ENCODE data around the gene MBOAT1. TPM values are rescaled to one million over a fixed set of nuclear protein-coding genes. Genes with fewer than 3 reads are reported as not detected.
"Not testable (repeated sequence)": the region's sequence is repeated elsewhere in the genome, so short reads cannot be mapped to it uniquely, and the experiment has no call there.

The MBOAT1 gene
- total and polyA plus RNA-seq, 4 experiments from 2014 or later = 0.49 to 24.6 (median 12.5) TPM

- no peaks in the 10 kb centered on the region for H3K4me1 ChIP-seq (ENCODE audit: insufficient read depth, low read length)
- no peaks in the 10 kb centered on the region for H3K27me3 Mint-ChIP-seq
- no peak for DNase-seq
- ChIA-PET CTCF (ENCODE audit: partially characterized antibody) (interaction anchor here (1.7 to 2.4 kb wide), 2 partner anchors 26 to 29 kb away, joined by 4 to 6 read pairs; no protein-coding TSS in a partner anchor), POLR2A (ENCODE audit: partially characterized antibody) (no interaction called here)
- no peak overlapping the region for H3K4me3 ChIP-seq (ENCODE audit: low read length in 2 of 2)
- H3K27me3 ChIP-seq (ENCODE audit: insufficient read depth, low read length) = no peaks in the 10 kb centered on the region
- peaks cover 27 to 30% of the 10 kb centered on the region in 2 donors for H3K36me3 Mint-ChIP-seq
- H3K9me3 ChIP-seq (ENCODE audit: control insufficient read depth in 1 of 2, low read length in 2 of 2) = no peaks in the 10 kb centered on the region
- H3K36me3 ChIP-seq (ENCODE audit: insufficient read depth, low read length) = no peaks in the 10 kb centered on the region
- intact Hi-C loops (cut with micrococcal nuclease) = no loop called here
- H3K4me1 Mint-ChIP-seq = peaks cover 4 to 9% (median 9%) of the 10 kb centered on the region in 4 donors
- no peak overlapping the region for H3K4me3 Mint-ChIP-seq
- no peaks in the 10 kb centered on the region for H3K9me3 Mint-ChIP-seq
- no peak overlapping the region for H3K27ac Mint-ChIP-seq
- H3K27ac ChIP-seq (ENCODE audit: low read depth, low read length) = no peak overlapping the region
Observed at GRCh38 chr6:20153194-20153593, 59.1 kb downstream of the MBOAT1 start.

GRCh38 chr6:20148433-20148832 is 63.8 kb downstream of the MBOAT1 start:
- Histone ChIP-seq H3K27ac (ENCODE audit: low read depth, low read length) (no peak overlapping the region), H3K9me3 (ENCODE audit: control insufficient read depth in 1 of 2, low read length in 2 of 2) (no peaks in the 10 kb centered on the region), H3K27me3 (ENCODE audit: insufficient read depth, low read length) (no peaks in the 10 kb centered on the region), H3K4me1 (ENCODE audit: insufficient read depth, low read length) (no peaks in the 10 kb centered on the region), H3K4me3 (ENCODE audit: low read length in 2 of 2) (no peak overlapping the region), H3K36me3 (ENCODE audit: insufficient read depth, low read length) (no peaks in the 10 kb centered on the region)
- peaks cover 39 to 43% of the 10 kb centered on the region in 2 donors for H3K36me3 Mint-ChIP-seq
- POLR2A ChIA-PET (ENCODE audit: partially characterized antibody) = no interaction called here
- DNase-seq = no peak
- H3K4me3 Mint-ChIP-seq = no peak overlapping the region
- H3K27me3 Mint-ChIP-seq = no peaks in the 10 kb centered on the region
- peaks cover 0 to 1% (median 0%) of the 10 kb centered on the region in 8 donors for H3K9me3 Mint-ChIP-seq
- H3K27ac Mint-ChIP-seq = no peak overlapping the region
- peaks cover 0 to 2% (median 0%) of the 10 kb centered on the region in 4 donors for H3K4me1 Mint-ChIP-seq
- CTCF ChIA-PET (ENCODE audit: partially characterized antibody) = no interaction called here
- intact Hi-C loops (cut with micrococcal nuclease) = no loop called here

- POLR2A ChIA-PET (ENCODE audit: partially characterized antibody) = no interaction called here
- no peaks in the 10 kb centered on the region for H3K4me1 ChIP-seq (ENCODE audit: insufficient read depth, low read length)
- CTCF ChIA-PET (ENCODE audit: partially characterized antibody) = no interaction called here
- no peak overlapping the region for H3K4me3 ChIP-seq (ENCODE audit: low read length in 2 of 2)
- Mint-ChIP-seq H3K27me3 (no peaks in the 10 kb centered on the region), H3K4me3 (no peak overlapping the region), H3K9me3 (peaks cover 0 to 1% (median 0%) of the 10 kb centered on the region in 8 donors), H3K36me3 (peaks cover 42 to 49% of the 10 kb centered on the region in 2 donors), H3K4me1 (peaks cover 0 to under 1% (median 0%) of the 10 kb centered on the region in 4 donors), H3K27ac (no peak overlapping the region)
- no peaks in the 10 kb centered on the region for H3K9me3 ChIP-seq (ENCODE audit: control insufficient read depth in 1 of 2, low read length in 2 of 2)
- intact Hi-C loops (cut with micrococcal nuclease) = no loop called here
- H3K36me3 ChIP-seq (ENCODE audit: insufficient read depth, low read length) = peaks cover 4% of the 10 kb centered on the region
- no peak for DNase-seq
- no peak overlapping the region for H3K27ac ChIP-seq (ENCODE audit: low read depth, low read length)
- H3K27me3 ChIP-seq (ENCODE audit: insufficient read depth, low read length) = no peaks in the 10 kb centered on the region
Observed at GRCh38 chr6:20147469-20147868, 64.8 kb downstream of the MBOAT1 start.

GRCh38 chr6:20146831-20147230 is 65.4 kb downstream of the MBOAT1 start:
- H3K9me3 ChIP-seq (ENCODE audit: control insufficient read depth in 1 of 2, low read length in 2 of 2); H3K4me3 Mint-ChIP-seq; H3K9me3 Mint-ChIP-seq; H3K27me3 Mint-ChIP-seq; H3K36me3 ChIP-seq (ENCODE audit: insufficient read depth, low read length); H3K4me1 Mint-ChIP-seq; H3K27me3 ChIP-seq (ENCODE audit: insufficient read depth, low read length); DNase-seq; H3K4me1 ChIP-seq (ENCODE audit: insufficient read depth, low read length); POLR2A ChIA-PET (ENCODE audit: partially characterized antibody); CTCF ChIA-PET (ENCODE audit: partially characterized antibody); intact Hi-C loops (cut with micrococcal nuclease); H3K4me3 ChIP-seq (ENCODE audit: low read length in 2 of 2); H3K27ac ChIP-seq (ENCODE audit: low read depth, low read length): not testable (repeated sequence)
- Mint-ChIP-seq H3K36me3 (peaks cover 44 to 49% of the 10 kb centered on the region in 2 donors), H3K27ac (peak overlapping the region in 1 of 7 donors; percentile 24)

DNA sequence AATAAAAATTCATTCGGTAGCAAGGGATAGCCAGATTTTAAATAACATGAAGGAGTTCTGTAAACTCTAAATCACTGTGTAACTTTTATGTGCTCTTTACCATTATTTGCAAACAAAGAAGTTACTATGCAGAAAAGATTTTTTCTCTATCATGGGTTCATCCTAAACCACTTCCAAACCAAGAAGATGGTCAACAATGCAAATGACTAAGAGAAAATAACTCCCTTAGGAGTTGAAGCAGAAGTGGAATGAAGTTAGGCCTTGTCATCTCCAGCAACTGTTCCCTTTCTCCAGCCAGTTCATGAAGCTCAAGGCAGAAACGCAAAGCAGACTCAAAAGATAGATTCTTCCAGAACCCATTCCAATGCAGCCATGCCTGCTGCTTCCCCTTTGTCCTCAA is 66.0 kb downstream of the MBOAT1 start:
- H3K4me3 Mint-ChIP-seq = no peak overlapping the region
- CTCF ChIA-PET (ENCODE audit: partially characterized antibody) = interaction anchor here (1.7 kb wide), 1 partner anchor 20 kb away, joined by 6 read pairs; no protein-coding TSS in a partner anchor
- H3K9me3 ChIP-seq (ENCODE audit: control insufficient read depth in 1 of 2, low read length in 2 of 2) = no peaks in the 10 kb centered on the region
- intact Hi-C loops (cut with micrococcal nuclease) = no loop called here
- no peak overlapping the region for H3K4me3 ChIP-seq (ENCODE audit: low read length in 2 of 2)
- peaks cover 0 to 1% (median 0%) of the 10 kb centered on the region in 8 donors for H3K9me3 Mint-ChIP-seq
- H3K4me1 ChIP-seq (ENCODE audit: insufficient read depth, low read length) = no peaks in the 10 kb centered on the region
- peaks cover 44 to 49% of the 10 kb centered on the region in 2 donors for H3K36me3 Mint-ChIP-seq
- peak overlapping the region in 1 of 7 donors; percentile 24 for H3K27ac Mint-ChIP-seq
- POLR2A ChIA-PET (ENCODE audit: partially characterized antibody) = no interaction called here
- no peak for DNase-seq
- peaks cover 4% of the 10 kb centered on the region for H3K36me3 ChIP-seq (ENCODE audit: insufficient read depth, low read length)
- no peaks in the 10 kb centered on the region for H3K27me3 Mint-ChIP-seq
- no peak overlapping the region for H3K27ac ChIP-seq (ENCODE audit: low read depth, low read length)
- no peaks in the 10 kb centered on the region for H3K27me3 ChIP-seq (ENCODE audit: insufficient read depth, low read length)
- H3K4me1 Mint-ChIP-seq = no peaks in the 10 kb centered on the region

DNA sequence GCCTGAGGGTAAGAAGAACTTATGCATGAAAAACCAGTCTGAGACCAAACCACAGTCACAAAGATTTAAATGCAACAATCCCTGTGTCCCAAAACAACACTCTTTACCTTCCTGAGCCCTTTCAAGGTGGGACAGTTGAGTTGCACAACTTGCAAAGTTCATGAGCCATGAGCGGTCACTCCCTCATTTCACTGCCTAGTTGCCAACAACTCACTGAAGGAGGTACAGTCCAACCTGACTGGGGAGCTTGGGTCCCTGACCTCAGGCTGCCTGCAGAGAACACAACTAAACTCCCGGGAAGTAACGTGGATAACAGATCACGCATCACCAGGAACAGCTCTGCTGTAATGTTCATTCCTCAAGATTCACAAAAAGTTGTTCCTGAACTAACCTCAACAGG is 69.4 kb downstream of the MBOAT1 start:
- H3K9me3 Mint-ChIP-seq = peaks cover 0 to 1% (median 0%) of the 10 kb centered on the region in 8 donors
- H3K4me1 Mint-ChIP-seq = peaks cover 0 to 4% (median 2%) of the 10 kb centered on the region in 4 donors
- no peak for DNase-seq
- ChIA-PET POLR2A (ENCODE audit: partially characterized antibody) (no interaction called here), CTCF (ENCODE audit: partially characterized antibody) (no interaction called here)
- peaks cover 4% of the 10 kb centered on the region for H3K36me3 ChIP-seq (ENCODE audit: insufficient read depth, low read length)
- H3K27ac ChIP-seq (ENCODE audit: low read depth, low read length) = no peak overlapping the region
- intact Hi-C loops (cut with micrococcal nuclease) = no loop called here
- H3K4me3 Mint-ChIP-seq = no peak overlapping the region
- H3K4me1 ChIP-seq (ENCODE audit: insufficient read depth, low read length) = no peaks in the 10 kb centered on the region
- peak overlapping the region in 1 of 7 donors; percentile 78 for H3K27ac Mint-ChIP-seq
- no peak overlapping the region for H3K4me3 ChIP-seq (ENCODE audit: low read length in 2 of 2)
- no peaks in the 10 kb centered on the region for H3K9me3 ChIP-seq (ENCODE audit: control insufficient read depth in 1 of 2, low read length in 2 of 2)
- peaks cover 51 to 55% of the 10 kb centered on the region in 2 donors for H3K36me3 Mint-ChIP-seq
- no peaks in the 10 kb centered on the region for H3K27me3 ChIP-seq (ENCODE audit: insufficient read depth, low read length)
- no peaks in the 10 kb centered on the region for H3K27me3 Mint-ChIP-seq

GRCh38 chr6:20141931-20142330 is 70.3 kb downstream of the MBOAT1 start:
- H3K27me3 Mint-ChIP-seq = no peaks in the 10 kb centered on the region
- H3K4me1 Mint-ChIP-seq = peaks cover 0 to 12% (median 6%) of the 10 kb centered on the region in 4 donors
- H3K27ac ChIP-seq (ENCODE audit: low read depth, low read length) = no peak overlapping the region
- intact Hi-C loops (cut with micrococcal nuclease) = no loop called here
- peaks cover 0 to 1% (median 0%) of the 10 kb centered on the region in 8 donors for H3K9me3 Mint-ChIP-seq
- H3K27ac Mint-ChIP-seq = no peak overlapping the region
- no peaks in the 10 kb centered on the region for H3K4me1 ChIP-seq (ENCODE audit: insufficient read depth, low read length)
- H3K9me3 ChIP-seq (ENCODE audit: control insufficient read depth in 1 of 2, low read length in 2 of 2) = no peaks in the 10 kb centered on the region
- peaks cover 4% of the 10 kb centered on the region for H3K36me3 ChIP-seq (ENCODE audit: insufficient read depth, low read length)
- no peak overlapping the region for H3K4me3 ChIP-seq (ENCODE audit: low read length in 2 of 2)
- H3K27me3 ChIP-seq (ENCODE audit: insufficient read depth, low read length) = no peaks in the 10 kb centered on the region
- ChIA-PET POLR2A (ENCODE audit: partially characterized antibody) (no interaction called here), CTCF (ENCODE audit: partially characterized antibody) (no interaction called here)
- H3K36me3 Mint-ChIP-seq = peaks cover 47 to 56% of the 10 kb centered on the region in 2 donors
- DNase-seq = no peak
- no peak overlapping the region for H3K4me3 Mint-ChIP-seq

All from CD4-positive, alpha-beta memory T cell (primary cell).